Spleen (tissue), 11 donors: ENCODE data around the gene CA9. TPM values are rescaled to one million over a fixed set of nuclear protein-coding genes. Genes with fewer than 3 reads are reported as not detected.

Experiments
- DNase-seq: peaks from one replicate; pipeline ENCODE4 v3.0.0-alpha.2; 2020
- H3K27ac ChIP-seq, 8 donors: fragments of 200-600 bp; sonication (generic) in 7 of 8; 1 replicate in 4 of 8; 2 replicates in 4 of 8; pipeline versions ENCODE4 v1.5.0 to v1.8.0; 2016 to 2021; ENCODE audit warnings: inconsistent platforms in 4 of 8, mild to moderate bottlenecking in 4 of 8, moderate library complexity in 1 of 8
- H3K27me3 ChIP-seq, 7 donors: fragments of 200-600 bp; sonication (generic) in 6 of 7; replicated peaks in 1 of 7; 1 replicate in 4 of 7; 2 replicates in 3 of 7; pipeline versions ENCODE4 v1.5.0 to v1.8.0; 2016 to 2021; ENCODE audit warnings: inconsistent platforms in 3 of 7, mild to moderate bottlenecking in 1 of 7
- H3K36me3 ChIP-seq, 6 donors: fragments of 200-600 bp; sonication (generic) in 5 of 6; 1 replicate in 4 of 6; 2 replicates in 2 of 6; pipeline versions ENCODE4 v1.5.0 to v1.8.0; 2016 to 2021; ENCODE audit warnings: inconsistent platforms in 2 of 6
- H3K4me1 ChIP-seq, 6 donors: fragments of 200-600 bp; sonication (generic) in 5 of 6; 1 replicate in 3 of 6; 2 replicates in 3 of 6; pipeline versions ENCODE4 v1.5.0 to v1.8.0; 2016 to 2021; ENCODE audit warnings: inconsistent platforms in 3 of 6
- H3K4me3 ChIP-seq, 8 donors: fragments of 200-600 bp; sonication (generic) in 7 of 8; 1 replicate in 4 of 8; 2 replicates in 4 of 8; pipeline versions ENCODE4 v1.5.0 to v1.8.0; 2016 to 2021; ENCODE audit warnings: inconsistent platforms in 4 of 8, mild to moderate bottlenecking in 4 of 8, moderate library complexity in 2 of 8
- H3K9me3 ChIP-seq, 8 donors: fragments of 200-600 bp; sonication (generic) in 7 of 8; 1 replicate in 4 of 8; 2 replicates in 4 of 8; pipeline versions ENCODE4 v1.5.0 to v1.8.0; 2016 to 2021; ENCODE audit warnings: inconsistent platforms in 4 of 8
- POLR2A ChIP-seq, 3 donors: fragments of 450-650 bp; IDR thresholded peaks; one replicate each; pipeline ENCODE4 v1.5.1; 2017; ENCODE audit warnings: antibody characterized with exemption in 3 of 3, mild to moderate bottlenecking in 1 of 3
- POLR2AphosphoS5 ChIP-seq, 3 donors: sonication (generic); formaldehyde crosslinking; IDR thresholded peaks; one replicate each; pipeline ENCODE4 v1.5.1; 2017; ENCODE audit warnings: antibody characterized with exemption in 3 of 3
- WGBS, 5 donors: extraction: QIAGEN DNeasy Blood & Tissue Kit in 3 of 5; methylation state at CpG; one replicate each; pipeline versions ENCODE4 v1.1.5 to v1.1.7; 2013 to 2018; 5-methylcytosine and 5-hydroxymethylcytosine counted together
- intact Hi-C: fragments of 100-400 bp; cut with DNase I; formaldehyde crosslinking; loops from one replicate; pipeline ENCODE4 v1.15.0; 2023; ENCODE audit warnings: low total_unique reads
- polyA plus RNA-seq, 3 donors: library from polyadenylated mRNA; stranded (reverse); fragments of 200-250 nt; gene quantifications; one replicate each; pipeline ENCODE4 v1.2.1, GENCODE V29; 2013
- total RNA-seq, 7 donors: library from RNA; depleted of rRNA in 3 of 7; stranded (reverse); fragments of >200 nt in 3 of 7; fragmentation: NEBNext Ultra II Directional in 4 of 7; extraction: Animal tissue kit (Norgen Biotek cat#: 25700) in 4 of 7; gene quantifications; one replicate each; pipeline versions ENCODE4 v1.1.0 to v1.2.1, GENCODE V29; 2016 to 2021
- TF ChIP-seq, protein P1 (sequence below), 11 experiments: fragments of 200-600 bp in 7 of 11; fragments of 450-650 bp in 4 of 11; sonication (generic) in 4 of 11; IDR thresholded peaks in 8 of 11; conservative IDR thresholded peaks in 3 of 11; 1 replicate in 7 of 11; 2 replicates in 4 of 11; pipeline versions ENCODE4 v1.4.0 to v1.8.0; 2016 to 2021; ENCODE audit warnings: antibody characterized with exemption in 11 of 11, inconsistent platforms in 4 of 11, mild to moderate bottlenecking in 1 of 11
- donor health status: healthy with polysubstance abuse.
- donor health status: DM: no; HTN: no; CAD: no; lungs with moderate emphysema.
- donor health status: DM: no; HTN: no; CAD: no.
- donor health status: Bipolar disorder and iron deficiency.
- donor health status: healthy.
- donor health status: DM: no; HTN: no; CAD: no.
- donor health status: DM: yes; HTN: yes; CAD: no.

Gene CA9
- total and polyA plus RNA-seq, 10 donors: 0.26 to 0.30 TPM; not detected in 8

DNA sequence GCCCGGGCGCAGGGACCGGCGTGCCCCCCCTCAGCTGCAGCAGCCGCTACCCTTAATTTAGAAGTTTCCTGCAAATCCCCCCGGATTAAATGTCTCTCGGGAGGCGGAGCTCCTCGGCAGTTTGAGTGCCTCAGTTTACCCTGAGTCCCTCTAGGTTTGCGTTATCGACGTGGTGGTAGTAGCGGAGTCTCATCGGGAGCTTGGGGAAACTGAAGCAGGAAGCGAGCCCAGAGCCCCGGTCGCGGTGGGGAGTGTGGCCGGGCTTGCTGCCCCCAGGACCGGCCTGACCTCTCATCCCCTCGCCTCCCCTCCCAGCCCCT lies 16.5 kb downstream of the CA9 start:
- Histone ChIP-seq H3K36me3 (peaks cover 0 to 4% (median under 1%) of the 10 kb centered on the region in 6 donors), H3K27ac (peak overlapping the region; percentile 48 to 90 (median 86)), H3K27me3 (peaks cover 0 to 7% (median 0%) of the 10 kb centered on the region in 7 donors), H3K4me1 (peaks cover 0 to 64% (median 22%) of the 10 kb centered on the region in 6 donors), H3K9me3 (no peaks in the 10 kb centered on the region), H3K4me3 (peak overlapping the region; percentile 55 to 83 (median 69))
- DNase-seq: no peak
- TF ChIP-seq, protein P1, sequence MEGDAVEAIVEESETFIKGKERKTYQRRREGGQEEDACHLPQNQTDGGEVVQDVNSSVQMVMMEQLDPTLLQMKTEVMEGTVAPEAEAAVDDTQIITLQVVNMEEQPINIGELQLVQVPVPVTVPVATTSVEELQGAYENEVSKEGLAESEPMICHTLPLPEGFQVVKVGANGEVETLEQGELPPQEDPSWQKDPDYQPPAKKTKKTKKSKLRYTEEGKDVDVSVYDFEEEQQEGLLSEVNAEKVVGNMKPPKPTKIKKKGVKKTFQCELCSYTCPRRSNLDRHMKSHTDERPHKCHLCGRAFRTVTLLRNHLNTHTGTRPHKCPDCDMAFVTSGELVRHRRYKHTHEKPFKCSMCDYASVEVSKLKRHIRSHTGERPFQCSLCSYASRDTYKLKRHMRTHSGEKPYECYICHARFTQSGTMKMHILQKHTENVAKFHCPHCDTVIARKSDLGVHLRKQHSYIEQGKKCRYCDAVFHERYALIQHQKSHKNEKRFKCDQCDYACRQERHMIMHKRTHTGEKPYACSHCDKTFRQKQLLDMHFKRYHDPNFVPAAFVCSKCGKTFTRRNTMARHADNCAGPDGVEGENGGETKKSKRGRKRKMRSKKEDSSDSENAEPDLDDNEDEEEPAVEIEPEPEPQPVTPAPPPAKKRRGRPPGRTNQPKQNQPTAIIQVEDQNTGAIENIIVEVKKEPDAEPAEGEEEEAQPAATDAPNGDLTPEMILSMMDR (IDR thresholded peaks at IDR 0.05 in 8 of 11, conservative IDR thresholded peaks at IDR 0.05 in 3 of 11): no peak
- TF ChIP-seq POLR2A (IDR thresholded peaks at IDR 0.05) (no peak), POLR2AphosphoS5 (IDR thresholded peaks at IDR 0.05) (no peak)
- WGBS, 5 donors: 0 to 1% (median 1%) methylated on average over 15 to 21 of the region's 21 CpGs
- intact Hi-C loops: no loop called here

DNA sequence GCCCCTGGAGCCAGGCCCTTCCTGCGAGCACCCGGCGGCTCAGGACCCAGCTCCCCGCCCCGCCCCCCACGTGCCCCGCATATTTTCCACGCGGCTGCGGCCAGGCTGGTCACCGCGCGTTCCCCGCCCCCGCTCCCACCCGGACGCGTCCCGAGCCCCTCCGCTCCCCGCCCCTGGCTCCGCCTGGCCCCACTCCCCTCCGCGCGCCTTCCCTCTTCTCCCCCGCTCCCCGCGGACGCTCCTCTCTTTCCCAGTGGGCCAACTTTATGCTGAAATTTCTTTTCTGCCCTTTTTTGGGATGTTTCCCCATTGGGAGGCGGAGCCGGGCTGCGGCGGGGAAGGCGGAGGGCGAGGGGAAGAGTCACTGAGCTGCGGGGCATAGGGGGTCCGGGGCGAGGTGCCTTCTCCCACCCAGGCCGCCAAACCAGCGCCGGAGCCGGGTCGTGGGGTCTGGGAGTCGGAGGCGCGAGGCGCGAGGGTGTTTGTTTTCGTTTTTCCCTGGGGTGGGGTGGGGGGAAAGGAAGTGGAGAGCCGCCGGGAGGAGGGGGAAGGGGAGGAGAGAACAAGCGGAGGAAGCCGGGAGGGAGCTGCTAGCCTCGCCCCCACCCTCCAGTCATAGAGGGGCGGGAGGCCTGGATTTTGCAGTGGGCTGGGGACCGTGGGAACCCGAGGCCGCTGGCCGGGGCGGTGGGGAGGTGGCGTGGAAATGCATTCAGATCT lies 17.0 kb downstream of the CA9 start:
- Histone ChIP-seq H3K4me3 (peak overlapping the region; percentile 55 to 83 (median 69)), H3K36me3 (peaks cover 0 to 6% (median 2%) of the 10 kb centered on the region in 6 donors), H3K4me1 (peaks cover 0 to 65% (median 22%) of the 10 kb centered on the region in 6 donors), H3K27ac (peak overlapping the region; percentile 48 to 90 (median 86)), H3K27me3 (peaks cover 0 to 7% (median 0%) of the 10 kb centered on the region in 7 donors), H3K9me3 (no peaks in the 10 kb centered on the region)
- 1 to 3% (median 2%) methylated on average over 44 to 61 of the region's 61 CpGs for WGBS, 5 donors
- intact Hi-C loops: no loop called here
- TF ChIP-seq POLR2AphosphoS5 (IDR thresholded peaks at IDR 0.05): peak; percentile 52 to 81 (median 77)
- TF ChIP-seq, protein P1 (IDR thresholded peaks at IDR 0.05 in 8 of 11, conservative IDR thresholded peaks at IDR 0.05 in 3 of 11): no peak
- DNase-seq: peak; percentile 86

DNA sequence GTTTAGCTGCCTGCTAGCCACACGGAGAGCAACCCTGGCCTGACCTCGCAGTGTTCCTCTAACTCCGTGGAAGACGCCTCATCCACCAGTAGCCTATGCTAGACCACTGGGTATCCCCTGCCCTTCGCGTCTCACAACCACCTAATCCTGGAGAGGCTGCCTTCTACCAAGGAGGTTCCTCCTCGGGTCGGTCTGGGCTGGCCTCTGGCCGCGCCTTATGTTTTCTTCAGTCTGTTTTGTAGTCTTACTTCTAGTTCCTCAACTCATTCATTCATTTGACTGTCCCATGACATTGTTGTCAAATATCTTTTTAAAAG lies 17.6 kb downstream of the CA9 start:
- Histone ChIP-seq H3K4me1 (peaks cover 0 to 65% (median 24%) of the 10 kb centered on the region in 6 donors), H3K4me3 (peak overlapping the region; percentile 55 to 83 (median 69)), H3K9me3 (no peaks in the 10 kb centered on the region), H3K36me3 (peaks cover 0 to 11% (median 8%) of the 10 kb centered on the region in 6 donors), H3K27ac (peak overlapping the region in 7 of 8 donors; percentile 84 to 90 (median 86)), H3K27me3 (peaks cover 0 to 7% (median 0%) of the 10 kb centered on the region in 7 donors)
- 22 to 29% (median 26%) methylated on average over 10 of the region's 10 CpGs for WGBS, 5 donors
- intact Hi-C loops: no loop called here
- TF ChIP-seq, protein P1 (IDR thresholded peaks at IDR 0.05 in 8 of 11, conservative IDR thresholded peaks at IDR 0.05 in 3 of 11): no peak
- TF ChIP-seq POLR2A (IDR thresholded peaks at IDR 0.05) (no peak), POLR2AphosphoS5 (IDR thresholded peaks at IDR 0.05) (no peak)
- DNase-seq: no peak

DNA sequence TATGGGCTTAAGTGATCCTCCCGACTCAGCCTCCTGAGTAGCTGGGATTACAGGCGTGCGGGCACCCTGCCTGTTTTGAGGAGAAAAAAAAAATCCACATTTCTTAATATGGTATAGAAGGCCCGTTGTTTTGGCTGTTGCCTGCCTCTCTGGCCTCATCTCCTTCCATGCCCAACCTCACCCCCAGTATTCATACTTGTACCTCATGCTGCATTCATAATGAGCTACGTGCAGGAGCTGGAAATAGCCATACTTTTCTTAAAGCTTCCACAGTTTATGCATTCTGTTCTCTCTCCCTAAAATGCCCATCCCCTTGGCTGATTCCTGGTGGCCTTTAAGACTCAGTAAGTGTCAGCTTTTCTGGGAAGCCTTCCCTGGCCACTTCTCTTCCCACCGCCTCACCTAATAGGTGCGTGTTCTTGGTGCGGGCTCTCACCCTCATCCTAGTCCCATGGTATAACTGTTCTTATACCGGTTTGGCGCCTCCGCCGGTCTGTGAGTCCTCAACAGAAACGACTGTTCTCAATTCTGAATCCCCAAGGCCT lies 18.1 kb downstream of the CA9 start:
- DNase-seq: no peak
- WGBS, 5 donors: 83 to 89% (median 87%) methylated on average over 13 of the region's 13 CpGs
- Histone ChIP-seq H3K4me3 (peak overlapping the region in 1 of 8 donors; percentile 71), H3K9me3 (no peaks in the 10 kb centered on the region), H3K27ac (peak overlapping the region in 7 of 8 donors; percentile 84 to 90 (median 86)), H3K4me1 (peaks cover 2 to 65% (median 29%) of the 10 kb centered on the region in 6 donors), H3K36me3 (peaks cover 0 to 16% (median 12%) of the 10 kb centered on the region in 6 donors), H3K27me3 (peaks cover 0 to 7% (median 0%) of the 10 kb centered on the region in 7 donors)
- intact Hi-C loops: no loop called here
- TF ChIP-seq POLR2A (IDR thresholded peaks at IDR 0.05) (no peak), POLR2AphosphoS5 (IDR thresholded peaks at IDR 0.05) (no peak)
- TF ChIP-seq, protein P1 (IDR thresholded peaks at IDR 0.05 in 8 of 11, conservative IDR thresholded peaks at IDR 0.05 in 3 of 11): no peak
